Suppressor macrophage treated with lipopolysaccharide for 4 hours (primary cell): ENCODE measurements around the gene MS4A18.

Source experiments
- DNase-seq: peaks from one replicate; pipeline ENCODE4 v3.0.0-alpha.2; 2020

MS4A18 gene

DNA sequence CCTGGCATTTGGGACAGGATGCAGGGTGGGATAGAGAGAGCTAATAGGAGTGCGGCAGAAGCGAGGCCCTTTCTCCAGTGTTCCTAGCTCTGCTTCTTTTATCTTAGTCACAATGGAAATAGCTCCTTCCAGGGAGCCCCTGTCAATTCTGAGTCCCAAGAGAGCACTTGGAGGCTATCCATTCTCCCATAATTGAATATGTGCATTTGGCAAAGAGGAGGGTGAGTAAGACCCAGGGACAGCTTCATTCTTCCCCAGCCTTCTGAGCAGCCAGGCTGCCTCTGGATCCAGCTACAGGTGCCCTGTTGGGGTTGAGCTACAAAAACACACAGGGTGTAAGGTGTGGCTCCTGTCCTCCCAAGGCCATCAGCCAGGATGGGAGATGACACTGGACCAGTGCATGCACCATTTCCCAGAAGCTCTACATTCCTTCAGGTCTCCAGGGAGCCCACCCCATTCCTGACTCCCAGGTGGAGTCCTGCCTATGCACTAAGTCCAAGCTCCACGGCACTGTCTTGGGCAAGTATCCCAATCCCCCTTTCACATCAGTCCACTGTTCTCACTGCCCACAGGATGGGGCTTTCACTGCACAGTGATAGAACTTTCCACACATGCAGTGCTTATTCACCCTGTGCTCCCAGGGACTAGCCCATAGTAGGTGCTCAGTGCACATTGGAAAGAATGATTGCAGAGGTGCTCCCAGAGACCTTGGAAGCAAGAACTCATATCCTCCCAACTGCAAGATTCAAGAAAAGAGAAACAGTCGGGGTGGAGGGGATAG is 66.8 kb downstream of the MS4A18 start:
- DNase-seq, result no peak

DNA sequence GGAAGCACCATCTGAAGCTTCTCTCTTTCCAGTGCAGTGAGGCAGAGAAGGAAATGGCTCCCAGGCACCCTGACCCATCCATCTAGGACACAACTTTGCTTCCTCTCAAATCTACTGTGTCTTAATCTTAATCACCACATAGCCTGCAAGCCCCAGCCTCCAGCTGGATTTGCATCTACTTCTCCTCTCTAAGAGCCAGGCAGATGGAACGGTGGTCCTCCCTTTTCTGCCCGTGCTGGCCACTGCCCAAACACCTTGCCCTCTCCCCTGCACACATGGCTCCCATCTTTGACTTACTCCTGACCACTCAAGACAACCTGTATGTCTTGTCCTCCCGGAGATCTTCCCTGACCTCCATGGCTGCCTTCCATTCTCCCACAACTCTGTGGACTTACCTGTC is 68.0 kb downstream of the MS4A18 start:
- no peak for DNase-seq
